NOMO-1 treated with dmso at 0.1 percent for 144 hours (cell line): ENCODE measurements around the gene GLB1L2.
"Not testable (repeated sequence)": the region's sequence is repeated elsewhere in the genome, so short reads cannot be mapped to it uniquely, and the experiment has no call there.

Source experiments
- DNase-seq: peaks from one replicate; lab custom pipeline; 2025; ENCODE audit not compliant: unreplicated experiment; lab: John Stamatoyannopoulos, UW

The GLB1L2 gene

GRCh38 chr11:134322553-134322952, 9.2 kb upstream of the GLB1L2 start:
- no peak for DNase-seq

GRCh38 chr11:134328433-134328832, 3.4 kb upstream of the GLB1L2 start:
- no peak for DNase-seq

- no peak for DNase-seq
These were observed 1.0 kb upstream of the GLB1L2 start for GRCh38 chr11:134330611-134331353.

GRCh38 chr11:134332189-134332631, 422 bp downstream of the GLB1L2 start:
- no peak for DNase-seq

- DNase-seq, result no peak
These were observed 994 bp downstream of the GLB1L2 start for GRCh38 chr11:134332782-134333181.

DNA sequence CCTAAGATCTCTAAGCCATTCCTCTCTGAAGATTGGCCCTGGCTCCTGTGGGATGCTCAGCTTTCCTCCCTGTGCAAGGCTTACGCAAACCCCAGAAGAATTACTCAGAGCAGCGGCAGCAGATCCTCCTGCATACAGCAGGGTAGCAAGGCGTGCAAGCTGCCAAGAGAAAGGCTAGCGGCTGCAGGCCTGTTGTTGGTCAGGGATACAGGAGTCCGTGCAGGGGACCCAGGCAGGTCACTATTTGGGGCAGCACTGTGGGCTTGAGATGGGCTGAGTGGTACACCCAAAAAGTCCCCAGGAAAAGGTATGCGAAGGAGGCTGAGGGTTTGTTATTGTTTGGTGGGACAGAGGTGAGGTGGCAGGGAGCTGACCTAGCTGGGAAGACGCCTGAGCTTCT, 1.5 kb downstream of the GLB1L2 start:
- no peak for DNase-seq

DNA sequence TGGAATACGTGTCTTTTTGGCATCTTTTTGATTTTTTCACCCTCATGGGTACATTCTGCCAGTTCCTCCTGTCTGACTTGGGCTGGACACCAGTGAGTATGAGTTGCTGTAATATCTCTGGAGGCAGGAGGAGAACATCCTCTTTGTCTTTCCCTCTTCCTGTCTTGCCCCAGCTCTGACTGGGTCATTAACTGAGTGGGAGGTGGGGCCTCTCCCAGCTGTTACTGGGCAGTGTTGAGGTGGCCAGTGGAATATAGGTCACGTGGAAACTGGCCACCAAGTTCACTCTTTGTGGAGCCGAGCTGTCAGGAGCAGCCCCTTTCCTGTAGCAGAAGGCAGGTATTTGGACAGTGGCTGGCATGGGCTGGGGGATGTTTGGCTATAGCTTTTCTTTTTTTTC, 2.2 kb downstream of the GLB1L2 start:
- no peak for DNase-seq

DNA sequence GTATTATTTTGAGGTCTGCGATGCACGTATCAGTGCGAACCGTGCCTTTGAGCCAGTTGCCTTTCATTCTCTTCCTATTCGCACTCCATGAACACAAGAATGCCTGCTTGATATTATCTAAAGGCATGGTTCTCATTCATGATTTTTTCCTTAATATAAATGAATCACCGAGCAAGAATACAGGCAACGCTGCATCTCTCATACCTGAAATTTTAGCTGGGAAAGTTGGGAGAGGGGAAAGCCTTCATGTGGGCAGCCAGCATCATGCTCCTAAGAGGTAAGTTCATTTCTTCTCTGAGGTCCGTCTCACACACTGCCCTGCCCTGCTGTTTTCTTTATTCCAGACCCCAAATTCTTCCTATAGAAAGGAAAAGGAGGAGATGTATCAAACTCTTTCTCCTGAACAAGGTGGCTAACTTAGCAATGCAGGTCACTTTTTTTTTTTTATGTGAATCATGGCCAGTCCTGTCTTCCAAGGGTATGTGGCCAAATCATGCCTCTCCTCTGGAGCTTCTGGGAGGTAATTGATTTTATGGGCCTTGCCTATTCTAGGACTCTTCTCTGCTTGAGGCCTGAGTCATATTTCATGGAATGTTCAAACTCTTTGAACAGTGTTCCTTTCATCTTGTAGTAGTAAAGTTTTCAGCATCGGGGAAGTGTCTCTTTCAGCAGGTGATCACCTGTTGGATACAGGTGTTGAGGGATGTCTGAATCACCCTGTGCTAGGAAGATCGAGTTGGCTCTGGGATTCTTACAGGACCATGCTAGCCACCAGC, 3.2 kb downstream of the GLB1L2 start:
- no peak for DNase-seq

GRCh38 chr11:134337051-134337450, 5.3 kb downstream of the GLB1L2 start:
- DNase-seq, result no peak

DNA sequence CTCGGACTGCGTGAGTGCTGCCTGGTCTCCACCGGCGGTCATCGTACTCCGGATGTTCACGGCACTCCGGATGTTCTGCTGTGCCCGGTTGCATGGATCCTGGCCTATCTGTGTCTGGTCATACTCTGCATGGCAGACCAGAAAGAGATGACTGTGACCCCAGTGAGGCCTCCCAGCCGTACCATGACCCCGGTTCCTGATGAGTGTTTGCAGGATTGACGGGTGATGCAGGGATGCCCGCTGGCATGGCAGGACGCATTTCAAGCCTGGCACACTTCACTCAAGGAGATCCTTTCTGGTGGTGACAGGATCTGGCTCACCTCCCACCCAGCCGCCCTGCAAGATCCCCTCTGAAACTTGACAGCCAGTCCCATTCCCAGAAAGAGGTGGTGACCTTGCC, 6.3 kb downstream of the GLB1L2 start:
- DNase-seq, result no peak

GRCh38 chr11:134338654-134339053, 6.9 kb downstream of the GLB1L2 start:
- DNase-seq, result no peak

DNA sequence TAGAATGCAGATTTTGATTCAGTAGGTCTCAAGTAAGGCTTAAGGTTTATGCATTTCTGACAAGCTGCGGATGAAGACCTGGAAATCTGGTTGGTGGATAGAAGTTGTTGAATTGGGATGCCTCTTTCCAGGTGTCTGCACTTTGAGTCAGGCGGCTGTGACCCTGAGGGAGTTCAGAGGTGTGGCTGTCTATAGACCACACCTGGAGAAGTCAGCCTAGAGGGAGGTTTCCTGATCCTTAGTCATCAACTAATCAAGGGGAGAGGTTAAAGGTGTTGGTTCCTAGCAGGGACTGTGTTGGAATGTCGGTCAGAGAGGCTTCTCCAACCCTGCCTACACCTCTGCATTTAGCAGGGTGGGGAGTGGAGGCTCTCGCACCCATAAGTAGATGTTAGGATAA, 8.0 kb downstream of the GLB1L2 start:
- no peak for DNase-seq

GRCh38 chr11:134340354-134340964, 8.7 kb downstream of the GLB1L2 start:
- no peak for DNase-seq

GRCh38 chr11:134341805-134342571, 10.2 kb downstream of the GLB1L2 start:
- no peak for DNase-seq

GRCh38 chr11:134342572-134343340, 11.0 kb downstream of the GLB1L2 start:
- no peak for DNase-seq

- no peak for DNase-seq
These were observed 11.9 kb downstream of the GLB1L2 start for GRCh38 chr11:134343646-134344045.

GRCh38 chr11:134344497-134345236, 12.9 kb downstream of the GLB1L2 start:
- DNase-seq, result not testable (repeated sequence)

DNA sequence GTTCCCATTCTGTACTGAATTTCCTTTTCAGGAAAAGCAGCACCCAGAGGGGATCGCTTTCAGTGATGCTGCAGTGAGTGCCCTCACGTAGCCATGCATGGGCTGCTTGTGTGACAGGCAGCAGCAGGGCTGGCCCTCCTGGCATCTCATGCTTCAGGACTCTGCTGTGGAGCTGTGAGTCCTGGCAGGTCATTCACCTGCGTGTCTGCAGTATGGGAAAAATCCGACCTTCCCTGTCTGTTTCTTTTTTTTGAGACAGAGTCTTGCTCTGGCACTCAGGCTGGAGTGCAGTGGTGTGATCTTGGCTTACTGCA, 13.4 kb downstream of the GLB1L2 start:
- DNase-seq, result no peak

GRCh38 chr11:134346101-134346975, 14.6 kb downstream of the GLB1L2 start:
- DNase-seq, result no peak
